Aorta (tissue), 5 donors: ENCODE measurements around the gene NACC2. TPM values are rescaled to one million over a fixed set of nuclear protein-coding genes. Genes with fewer than 3 reads are reported as not detected.

Source experiments
- ATAC-seq: fragments of 200-7000 bp; cut with Tn5 transposase; one replicate; pipeline ENCODE4 v1.9.1; 2022; ENCODE audit warnings: moderate library complexity; ENCODE audit not compliant: low FRiP score
- DNase-seq, 2 donors: peaks; one replicate each; pipeline ENCODE4 v3.0.0-alpha.2; 2020
- H3K27ac ChIP-seq, 2 donors: one replicate each; pipeline ENCODE4 v1.5.1; 2013; ENCODE audit warnings: low read length in 2 of 2, mild to moderate bottlenecking in 2 of 2, moderate library complexity in 2 of 2, control low read depth in 1 of 2, inconsistent platforms in 1 of 2, low read depth in 1 of 2
- H3K27me3 ChIP-seq, 2 donors: one replicate each; pipeline ENCODE4 v1.6.1; 2013; ENCODE audit warnings: control low read depth in 1 of 2, low read length in 1 of 2, mild to moderate bottlenecking in 1 of 2, moderate library complexity in 1 of 2; ENCODE audit not compliant: insufficient read depth in 2 of 2, control insufficient read depth in 1 of 2
- H3K36me3 ChIP-seq, 2 donors: one replicate each; pipeline ENCODE4 v1.6.1; 2013; ENCODE audit warnings: control low read depth in 1 of 2, low read length in 1 of 2, mild to moderate bottlenecking in 1 of 2; ENCODE audit not compliant: insufficient read depth in 2 of 2, control insufficient read depth in 1 of 2
- H3K4me1 ChIP-seq, 2 donors: one replicate each; pipeline ENCODE4 v1.6.1; 2013; ENCODE audit warnings: low read length in 2 of 2, control low read depth in 1 of 2, mild to moderate bottlenecking in 1 of 2, moderate library complexity in 1 of 2; ENCODE audit not compliant: insufficient read depth in 2 of 2, control insufficient read depth in 1 of 2
- H3K4me3 ChIP-seq, 2 donors: one replicate each; pipeline ENCODE4 v1.5.1; 2013; ENCODE audit warnings: low read length in 2 of 2, control low read depth in 1 of 2, mild to moderate bottlenecking in 1 of 2
- H3K9me3 ChIP-seq: one replicate; pipeline ENCODE4 v1.6.1; 2013; ENCODE audit warnings: mild to moderate bottlenecking, low read length; ENCODE audit not compliant: control insufficient read depth
- WGBS, 2 donors: extraction: QIAGEN DNeasy Blood & Tissue Kit; methylation state at CpG; one replicate each; pipeline ENCODE4 v1.1.7; 2013; 5-methylcytosine and 5-hydroxymethylcytosine counted together
- intact Hi-C, 2 donors: fragments of 100-400 bp; cut with DNase I; formaldehyde crosslinking; loops; one replicate each; pipeline versions ENCODE4 v1.14.2 to v1.15.0; 2022
- polyA plus RNA-seq, 2 donors: library from polyadenylated mRNA; stranded (reverse); fragments of 200-250 nt; gene quantifications; one replicate each; pipeline ENCODE4 v1.2.3, GENCODE V29; 2013
- total RNA-seq, 2 donors: library from RNA; stranded (reverse); fragmentation: NEBNext Ultra II Directional; extraction: Animal tissue kit (Norgen Biotek cat#: 25700); gene quantifications; one replicate each; pipeline ENCODE4 v1.2.1, GENCODE V29; 2021
- donor health status: healthy with polysubstance abuse.
- donor health status: Bipolar disorder and iron deficiency.
- donor health status: DM: no; HTN: no; CAD: no.
- donor health status: DM: no; HTN: no; CAD: no.
- donor health status: DM: yes; HTN: yes; CAD: no.

The NACC2 gene
- total and polyA plus RNA-seq, 4 donors: 10.5 to 61.0 (median 31.5) TPM

DNA sequence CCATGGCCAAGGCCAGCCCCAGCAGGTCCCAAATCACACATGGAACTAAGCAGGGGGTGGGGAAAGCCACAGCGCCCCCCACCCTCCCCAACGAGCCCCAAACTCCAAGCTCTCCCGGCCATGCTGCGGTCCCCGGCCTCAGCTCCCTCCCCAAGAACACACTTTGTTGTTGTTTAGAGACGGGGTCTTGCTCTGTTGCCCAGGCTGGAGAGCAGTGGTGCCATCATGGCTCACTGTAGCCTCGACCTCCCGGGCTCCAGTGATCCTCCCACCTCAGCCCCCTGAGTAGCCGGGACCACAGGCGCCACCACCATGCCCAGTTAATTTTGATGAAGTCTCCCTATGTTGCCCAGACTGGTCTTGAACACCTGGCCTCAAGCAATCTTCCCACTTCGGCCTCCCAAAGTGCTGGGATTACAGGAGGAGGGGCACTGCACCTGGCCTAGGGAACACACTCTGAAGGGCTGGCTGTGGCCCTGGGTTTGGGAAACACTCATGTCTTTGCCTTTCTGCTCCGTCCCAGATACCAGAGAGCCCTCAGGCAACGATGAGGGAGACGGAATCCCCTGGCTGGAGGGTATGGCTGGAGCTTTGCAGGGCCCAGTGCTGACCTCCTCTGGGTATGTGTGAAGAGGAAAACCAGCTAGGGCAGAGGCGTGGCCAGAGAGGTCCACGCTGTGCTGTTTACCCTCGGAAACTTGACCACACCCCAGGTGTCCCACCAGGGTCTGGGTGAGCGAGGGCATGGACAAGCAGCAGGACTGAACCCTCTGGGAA is 80.8 kb downstream of the NACC2 start:
- WGBS, 2 donors: 91 to 93% methylated on average over 18 of the region's 18 CpGs
- Histone ChIP-seq H3K4me3 (no peak overlapping the region), H3K4me1 (no peaks in the 10 kb centered on the region), H3K36me3 (no peaks in the 10 kb centered on the region), H3K27me3 (no peaks in the 10 kb centered on the region), H3K9me3 (no peaks in the 10 kb centered on the region), H3K27ac (no peak overlapping the region)
- intact Hi-C loops: no loop called here
- ATAC-seq (no peak), DNase-seq (peak in 1 of 2 donors; percentile 24)

DNA sequence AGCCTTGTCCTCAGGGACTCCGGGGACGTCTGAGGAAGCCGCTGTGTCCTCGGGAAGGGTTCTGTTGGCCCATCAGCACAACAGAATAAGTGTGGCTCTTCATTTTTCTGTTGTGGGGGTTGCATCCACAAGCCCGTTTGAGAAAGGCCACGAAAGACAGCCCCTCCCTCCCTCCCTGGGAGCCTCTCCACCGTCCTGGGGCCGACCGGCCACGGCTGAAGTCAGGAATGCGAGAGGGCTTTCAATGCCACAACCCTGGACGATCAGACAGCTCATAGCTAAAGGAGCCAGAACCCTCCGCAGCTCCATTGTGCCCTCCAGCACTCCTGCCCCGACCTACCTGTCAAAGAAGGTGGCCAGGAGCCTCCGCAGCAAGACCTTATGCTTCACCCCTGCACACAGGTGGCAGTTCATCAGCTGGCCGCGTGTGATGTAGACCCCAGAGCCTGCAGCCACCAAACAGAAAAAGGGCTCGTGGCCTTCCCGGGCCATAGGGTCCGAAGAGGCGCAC is 81.5 kb downstream of the NACC2 start:
- intact Hi-C loops: no loop called here
- peak in 1 of 2 donors; percentile 30 for DNase-seq
- H3K27me3 ChIP-seq: no peaks in the 10 kb centered on the region
- H3K27ac ChIP-seq: no peak overlapping the region
- no peaks in the 10 kb centered on the region for H3K36me3 ChIP-seq
- H3K9me3 ChIP-seq: no peaks in the 10 kb centered on the region
- no peak for ATAC-seq
- WGBS, 2 donors: 86 to 89% methylated on average over 21 of the region's 21 CpGs
- no peaks in the 10 kb centered on the region for H3K4me1 ChIP-seq
- no peak overlapping the region for H3K4me3 ChIP-seq

DNA sequence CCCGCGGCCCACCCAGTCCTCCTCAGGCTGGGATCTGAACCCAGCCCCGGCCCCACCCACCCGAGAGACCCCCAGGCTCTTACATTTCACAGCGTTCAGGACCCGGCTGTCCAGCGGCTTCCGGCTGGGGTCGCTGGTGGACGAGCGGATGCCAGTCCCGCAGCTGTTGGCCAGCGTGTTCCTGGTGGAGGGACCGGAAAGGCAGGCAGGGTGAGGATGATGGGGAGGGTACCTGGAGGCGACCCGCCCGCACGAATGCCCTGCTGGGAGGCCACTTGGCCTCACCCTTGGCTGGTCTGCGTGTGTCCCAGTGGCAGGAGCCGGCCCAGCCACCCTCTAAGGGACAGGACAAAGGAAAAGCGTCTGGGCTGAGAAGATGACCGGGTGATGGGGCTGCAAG is 82.0 kb downstream of the NACC2 start:
- no peak overlapping the region for H3K4me3 ChIP-seq
- ATAC-seq (no peak), DNase-seq (peak; percentile 47 to 68)
- no peaks in the 10 kb centered on the region for H3K9me3 ChIP-seq
- WGBS, 2 donors: 92 to 93% methylated on average over 22 of the region's 22 CpGs
- intact Hi-C loops: no loop called here
- H3K27ac ChIP-seq: no peak overlapping the region
- H3K4me1 ChIP-seq: no peaks in the 10 kb centered on the region
- H3K27me3 ChIP-seq: no peaks in the 10 kb centered on the region
- H3K36me3 ChIP-seq: no peaks in the 10 kb centered on the region

DNA sequence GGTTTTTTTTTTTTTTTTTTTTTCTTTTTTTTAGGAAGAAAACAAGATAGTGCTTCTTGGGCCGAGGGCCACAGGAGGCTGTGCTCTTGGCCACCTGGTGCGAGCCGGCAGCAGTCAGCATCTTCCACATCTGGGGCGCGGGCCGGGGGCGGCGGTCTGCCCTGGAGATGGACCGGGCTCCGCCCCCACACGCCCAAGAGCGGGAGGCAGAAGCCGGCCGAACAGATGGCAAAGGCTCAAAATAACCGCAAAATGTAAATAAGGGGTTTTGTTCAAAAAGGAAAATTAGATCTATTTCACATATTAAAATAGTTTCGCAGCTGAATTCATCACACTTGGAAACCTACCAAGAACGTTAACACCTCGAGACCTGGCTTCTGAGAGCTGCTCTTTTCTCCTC is 82.4 kb downstream of the NACC2 start:
- H3K36me3 ChIP-seq: no peaks in the 10 kb centered on the region
- no peaks in the 10 kb centered on the region for H3K4me1 ChIP-seq
- intact Hi-C loops: no loop called here
- H3K4me3 ChIP-seq: no peak overlapping the region
- no peak for ATAC-seq
- DNase-seq: peak; percentile 46 to 76
- no peaks in the 10 kb centered on the region for H3K27me3 ChIP-seq
- no peak overlapping the region for H3K27ac ChIP-seq
- WGBS, 2 donors: 79 to 81% methylated on average over 18 of the region's 18 CpGs
- no peaks in the 10 kb centered on the region for H3K9me3 ChIP-seq

DNA sequence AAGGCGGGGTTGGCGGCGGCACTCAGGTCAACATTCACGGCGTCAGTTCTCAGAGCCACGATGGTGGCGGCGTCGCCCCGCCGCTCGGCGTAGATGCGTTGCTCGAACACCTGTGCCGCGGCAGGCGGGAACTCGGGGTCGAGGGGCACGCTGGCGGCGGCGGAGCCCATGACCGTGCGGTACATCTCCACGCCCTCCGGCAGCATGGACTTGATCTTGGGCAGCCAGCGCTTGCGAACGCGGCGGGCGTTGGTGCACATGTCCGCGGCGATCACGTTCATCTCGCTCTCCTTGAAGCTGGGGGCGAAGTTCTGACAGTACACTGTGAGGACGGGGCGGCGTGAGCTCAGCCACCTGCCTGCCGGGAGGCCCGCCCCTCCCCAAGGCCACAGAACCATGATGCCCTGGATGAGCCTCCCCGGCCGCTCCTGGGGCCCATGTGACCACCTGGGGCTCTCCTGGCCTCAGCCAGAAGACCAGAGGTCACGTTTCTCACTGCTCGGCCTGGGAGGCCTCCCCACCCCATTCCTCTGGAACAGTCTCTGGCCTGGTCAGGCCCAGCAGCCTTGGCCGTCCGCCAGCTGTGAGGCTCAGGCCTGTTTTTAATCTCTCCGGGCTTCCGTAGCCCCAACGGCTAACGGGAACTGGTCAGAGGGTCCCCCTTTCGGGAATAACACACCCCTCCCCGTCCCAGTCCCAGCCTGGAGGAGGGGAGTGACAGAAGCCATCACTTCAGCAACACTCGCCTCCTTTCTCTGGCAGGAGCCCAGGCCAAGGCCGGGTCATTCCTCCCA is 83.2 kb downstream of the NACC2 start:
- Histone ChIP-seq H3K4me1 (no peaks in the 10 kb centered on the region), H3K36me3 (no peaks in the 10 kb centered on the region), H3K27me3 (no peaks in the 10 kb centered on the region), H3K9me3 (no peaks in the 10 kb centered on the region), H3K27ac (no peak overlapping the region), H3K4me3 (no peak overlapping the region)
- ATAC-seq (peak; percentile 78), DNase-seq (peak; percentile 88 to 92)
- intact Hi-C loops: no loop called here
- 76% methylated on average over 57 to 59 of the region's 59 CpGs for WGBS, 2 donors

DNA sequence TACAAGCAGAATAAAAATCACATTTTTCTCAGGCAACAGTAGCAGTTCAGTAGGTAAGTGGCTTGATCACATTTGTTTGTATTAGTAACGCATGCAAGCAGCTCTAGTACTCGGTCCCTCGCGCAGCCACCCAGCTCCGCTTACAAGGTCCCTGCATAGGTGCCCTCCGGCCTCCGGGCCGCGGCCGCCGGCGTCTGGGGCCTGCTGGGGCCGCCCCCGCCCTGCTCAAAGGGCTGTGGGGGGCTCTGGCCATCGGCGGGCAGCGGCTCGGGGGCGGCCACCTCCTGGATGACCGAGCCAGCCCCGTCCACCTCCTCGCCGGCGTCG is 83.8 kb downstream of the NACC2 start:
- no peaks in the 10 kb centered on the region for H3K27me3 ChIP-seq
- peak in 1 of 2 donors; percentile 40 for DNase-seq
- no peaks in the 10 kb centered on the region for H3K4me1 ChIP-seq
- ATAC-seq: no peak
- 72 to 79% methylated on average over 18 to 25 of the region's 25 CpGs for WGBS, 2 donors
- intact Hi-C loops: no loop called here
- H3K27ac ChIP-seq: no peak overlapping the region
- H3K36me3 ChIP-seq: no peaks in the 10 kb centered on the region
- H3K9me3 ChIP-seq: no peaks in the 10 kb centered on the region
- H3K4me3 ChIP-seq: no peak overlapping the region

DNA sequence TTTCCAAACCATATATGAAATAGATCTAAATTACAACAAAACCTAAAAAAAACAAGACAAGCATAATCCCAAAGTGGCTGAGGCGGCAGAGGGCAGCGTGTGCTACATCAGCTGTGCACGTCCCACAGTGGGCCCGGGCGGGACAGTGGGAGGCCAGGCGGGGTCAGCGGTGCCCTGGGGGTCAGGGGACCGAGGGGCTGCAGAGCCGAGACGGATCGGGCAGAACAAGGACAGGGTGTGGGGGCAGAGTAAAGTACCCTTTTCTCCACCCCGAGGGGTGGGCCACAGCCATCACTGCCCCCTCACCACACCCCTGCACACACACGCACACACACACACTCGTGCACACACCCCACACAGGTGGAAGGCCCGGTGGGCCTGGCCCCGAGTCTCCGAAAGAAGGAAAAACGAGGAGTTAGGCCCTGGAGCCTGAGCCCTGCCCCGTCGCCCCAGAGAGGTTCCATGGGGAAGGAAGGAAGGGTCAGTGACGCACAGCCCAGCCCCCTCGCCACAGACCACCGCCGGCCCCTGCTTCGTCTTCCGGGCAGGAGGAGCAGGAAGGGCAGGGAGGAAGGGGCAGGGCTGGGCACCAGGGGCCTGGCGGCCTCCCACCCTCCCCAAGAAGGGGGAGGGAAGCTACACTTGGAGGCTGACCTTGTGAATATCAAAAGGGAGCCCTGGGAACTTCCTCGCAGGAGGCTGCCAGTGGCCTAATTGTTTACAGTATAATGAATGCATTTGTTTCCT is 84.3 kb downstream of the NACC2 start:
- no peak for ATAC-seq
- Histone ChIP-seq H3K27ac (no peak overlapping the region), H3K9me3 (no peaks in the 10 kb centered on the region), H3K4me1 (no peaks in the 10 kb centered on the region), H3K27me3 (no peaks in the 10 kb centered on the region), H3K4me3 (no peak overlapping the region), H3K36me3 (no peaks in the 10 kb centered on the region)
- DNase-seq: peak in 1 of 2 donors; percentile 46
- WGBS, 2 donors: 83 to 85% methylated on average over 27 to 28 of the region's 28 CpGs
- intact Hi-C loops: no loop called here

DNA sequence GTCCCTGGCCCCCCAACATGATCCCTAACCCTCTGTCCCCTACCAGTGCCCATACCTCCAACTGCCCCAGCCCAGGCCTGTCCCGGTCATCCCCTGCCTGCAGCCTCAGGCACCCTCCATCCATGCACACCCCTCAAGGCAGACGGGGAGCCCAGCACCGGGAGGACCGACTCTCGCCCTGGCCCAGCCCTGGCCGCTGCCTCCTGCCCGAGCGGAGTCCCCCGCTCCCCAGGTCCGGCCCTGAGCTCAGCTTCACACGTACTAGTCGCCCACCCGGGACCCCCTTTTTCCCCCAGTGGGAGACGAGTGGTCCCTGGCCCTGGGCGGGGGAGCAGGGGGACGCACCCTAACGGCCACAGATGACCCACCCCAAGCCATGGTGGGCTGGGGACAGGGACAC is 84.9 kb downstream of the NACC2 start:
- intact Hi-C loops: no loop called here
- Histone ChIP-seq H3K4me3 (no peak overlapping the region), H3K4me1 (no peaks in the 10 kb centered on the region), H3K9me3 (no peaks in the 10 kb centered on the region), H3K27ac (no peak overlapping the region), H3K36me3 (no peaks in the 10 kb centered on the region), H3K27me3 (no peaks in the 10 kb centered on the region)
- ATAC-seq: no peak
- peak in 1 of 2 donors; percentile 42 for DNase-seq
- 93% methylated on average over 17 of the region's 17 CpGs for WGBS, 2 donors
